Activated naive CD4-positive, alpha-beta T cell treated with anti-CD3 and anti-CD28 coated beads, Interleukin-2, amount 10 ng/mL, durations not matched to agents 7 days and 5 days (primary cell): ENCODE results near the gene SP140.
"Not testable (repeated sequence)": the region's sequence is repeated elsewhere in the genome, so short reads cannot be mapped to it uniquely, and the experiment has no call there.

Experiments
- CTCF ChIA-PET: fragments of 350-600 bp; sonication (Branson Sonifier 250); formaldehyde crosslinking; loops from one replicate; lab custom pipeline; 2021; ENCODE audit warnings: antibody characterized with exemption; lab: Charles Lee
- DNase-seq: peaks from one replicate; pipeline ENCODE4 v3.0.0-alpha.2; 2020
- H3K27ac Mint-ChIP-seq: one replicate; pipeline ENCODE4 v1.8.0; 2021; ENCODE audit warnings: mild to moderate bottlenecking, moderate library complexity, mixed read lengths
- H3K27me3 Mint-ChIP-seq: one replicate; pipeline ENCODE4 v1.8.0; 2021; ENCODE audit warnings: mild to moderate bottlenecking, mixed read lengths
- H3K36me3 Mint-ChIP-seq: one replicate; pipeline ENCODE4 v1.8.0; 2021; ENCODE audit warnings: mixed read lengths
- H3K4me1 Mint-ChIP-seq: one replicate; pipeline ENCODE4 v1.8.0; 2021; ENCODE audit warnings: mixed read lengths
- H3K4me3 Mint-ChIP-seq: one replicate; pipeline ENCODE4 v1.8.0; 2021; ENCODE audit warnings: mild to moderate bottlenecking, moderate library complexity, mixed read lengths
- H3K9me3 Mint-ChIP-seq: one replicate; pipeline ENCODE4 v1.8.0; 2021; ENCODE audit warnings: mixed read lengths

The SP140 gene

DNA sequence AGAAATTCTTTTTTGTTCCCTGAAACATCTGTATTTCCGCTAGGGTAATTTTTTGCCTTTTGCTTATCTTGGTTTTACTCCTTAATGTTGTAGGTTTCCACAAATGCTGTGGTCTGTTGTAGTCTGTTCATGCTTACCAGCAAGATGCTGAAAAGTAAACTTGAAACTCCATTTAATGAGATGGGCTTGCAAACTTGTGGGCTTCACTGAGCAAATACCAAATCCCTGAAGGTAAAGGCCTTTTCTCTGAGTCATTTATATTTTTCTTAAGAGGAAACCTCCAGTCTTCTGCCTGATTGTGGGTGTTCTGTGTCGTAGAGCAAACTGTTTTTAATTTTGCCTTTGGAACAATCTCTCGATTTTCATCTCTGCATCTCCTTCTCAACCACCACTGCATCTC is 9.3 kb downstream of the SP140 start:
- Mint-ChIP-seq H3K27ac (no peak overlapping the region), H3K27me3 (no peaks in the 10 kb centered on the region), H3K4me3 (no peak overlapping the region), H3K36me3 (peaks cover 77% of the 10 kb centered on the region), H3K4me1 (peaks cover 49% of the 10 kb centered on the region), H3K9me3 (peaks cover 14% of the 10 kb centered on the region)
- CTCF ChIA-PET: no interaction called here
- DNase-seq: no peak

DNA sequence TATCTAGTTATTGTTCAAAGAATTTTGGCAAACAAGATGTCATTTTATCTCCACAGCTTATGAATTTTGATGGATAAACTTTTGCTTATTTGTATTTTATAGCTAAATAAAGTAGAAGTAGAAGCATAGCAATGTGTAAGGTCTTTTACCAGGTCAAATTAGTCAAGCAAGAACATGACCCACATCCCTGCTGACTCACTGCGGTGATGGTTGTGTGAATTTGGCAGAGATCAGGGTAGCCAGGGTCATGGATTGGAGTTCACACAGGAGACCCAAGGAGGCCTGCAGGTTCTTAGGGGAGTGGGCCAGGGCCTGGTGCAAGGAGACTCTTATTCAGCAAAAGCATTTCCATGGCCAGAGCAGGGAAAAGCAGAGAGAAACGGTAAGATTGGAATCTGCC is 18.7 kb downstream of the SP140 start:
- no peaks in the 10 kb centered on the region for H3K27me3 Mint-ChIP-seq

GRCh38 chr2:230246206-230246605 is 20.7 kb downstream of the SP140 start:
- H3K4me1 Mint-ChIP-seq: no peaks in the 10 kb centered on the region
- CTCF ChIA-PET: no interaction called here
- peaks cover 26% of the 10 kb centered on the region for H3K36me3 Mint-ChIP-seq
- no peaks in the 10 kb centered on the region for H3K9me3 Mint-ChIP-seq
- no peak for DNase-seq
- H3K27ac Mint-ChIP-seq: no peak overlapping the region
- no peaks in the 10 kb centered on the region for H3K27me3 Mint-ChIP-seq
- no peak overlapping the region for H3K4me3 Mint-ChIP-seq

More for the DNA sequence above, 18.7 kb downstream of the SP140 start:
- no peaks in the 10 kb centered on the region for H3K4me1 Mint-ChIP-seq
- CTCF ChIA-PET: no interaction called here
- no peak overlapping the region for H3K4me3 Mint-ChIP-seq
- no peaks in the 10 kb centered on the region for H3K9me3 Mint-ChIP-seq
- no peak for DNase-seq
- H3K27ac Mint-ChIP-seq: no peak overlapping the region
- H3K36me3 Mint-ChIP-seq: peaks cover 37% of the 10 kb centered on the region

- H3K4me1 Mint-ChIP-seq: no peaks in the 10 kb centered on the region
- CTCF ChIA-PET: no interaction called here
- no peak for DNase-seq
Observed at GRCh38 chr2:230250231-230250630, 24.7 kb downstream of the SP140 start.

GRCh38 chr2:230254152-230254881 is 28.8 kb downstream of the SP140 start:
- no peaks in the 10 kb centered on the region for H3K27me3 Mint-ChIP-seq
- CTCF ChIA-PET: interaction anchor here (0.9 kb wide), 1 partner anchor 14 kb away, joined by 3 read pairs; no protein-coding TSS in a partner anchor
- peaks cover 4% of the 10 kb centered on the region for H3K9me3 Mint-ChIP-seq
- H3K4me1 Mint-ChIP-seq: peaks cover 14% of the 10 kb centered on the region
- peaks cover 26% of the 10 kb centered on the region for H3K36me3 Mint-ChIP-seq
- no peak overlapping the region for H3K4me3 Mint-ChIP-seq
- DNase-seq: peak; percentile 58
- H3K27ac Mint-ChIP-seq: no peak overlapping the region

More at GRCh38 chr2:230250231-230250630, 24.7 kb downstream of the SP140 start:
- peaks cover 5% of the 10 kb centered on the region for H3K36me3 Mint-ChIP-seq
- no peak overlapping the region for H3K27ac Mint-ChIP-seq
- no peak overlapping the region for H3K4me3 Mint-ChIP-seq
- no peaks in the 10 kb centered on the region for H3K27me3 Mint-ChIP-seq
- H3K9me3 Mint-ChIP-seq: peaks cover under 1% of the 10 kb centered on the region

DNA sequence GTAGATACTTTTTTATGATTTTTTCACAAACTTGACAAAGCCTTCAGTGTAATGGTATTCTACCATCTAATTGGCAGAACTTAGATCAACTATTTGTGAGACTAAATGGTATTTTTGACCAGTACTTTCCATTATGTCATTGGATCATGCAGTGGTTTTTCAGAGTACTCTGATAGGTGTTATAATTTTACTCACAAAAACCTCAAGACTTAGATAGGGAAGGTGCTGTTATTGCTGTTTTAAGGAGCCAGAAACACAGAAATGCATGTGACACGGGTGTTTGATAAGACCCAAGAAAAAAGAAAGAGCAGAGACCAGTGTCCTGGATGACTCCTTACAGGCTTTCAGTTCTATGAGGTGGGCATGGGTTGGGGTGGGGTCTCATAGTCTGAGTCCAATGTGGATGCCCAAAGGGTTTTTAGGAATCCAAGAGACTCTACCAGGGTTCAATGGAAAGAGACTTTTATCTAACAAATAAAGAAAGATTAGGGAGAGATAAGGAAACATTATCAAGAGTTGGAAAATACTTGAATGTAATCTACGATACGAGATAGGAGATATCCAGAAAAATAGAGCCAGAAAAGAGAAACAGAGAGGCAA is 31.3 kb downstream of the SP140 start:
- no peak overlapping the region for H3K4me3 Mint-ChIP-seq
- no peak overlapping the region for H3K27ac Mint-ChIP-seq
- peaks cover 43% of the 10 kb centered on the region for H3K36me3 Mint-ChIP-seq
- CTCF ChIA-PET: no interaction called here
- peaks cover 21% of the 10 kb centered on the region for H3K9me3 Mint-ChIP-seq
- peaks cover 35% of the 10 kb centered on the region for H3K4me1 Mint-ChIP-seq
- no peak for DNase-seq
- H3K27me3 Mint-ChIP-seq: no peaks in the 10 kb centered on the region

DNA sequence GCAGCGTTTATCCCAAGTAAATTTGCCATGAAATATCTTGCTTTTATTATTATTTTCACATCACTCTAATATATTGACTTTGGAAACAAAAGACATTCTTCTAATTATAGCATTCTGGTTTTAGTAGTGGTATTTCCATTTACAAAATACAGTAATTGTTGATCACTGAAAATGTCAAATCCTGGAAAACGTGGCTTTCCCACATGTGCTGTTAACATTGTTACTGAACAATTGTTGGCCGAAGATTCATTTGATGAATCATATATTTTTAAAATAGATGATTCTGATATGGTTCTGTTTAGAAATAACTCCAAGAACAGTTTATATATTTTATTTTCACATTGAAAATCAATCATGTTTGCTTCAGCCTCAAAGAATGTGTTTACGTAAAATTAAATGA is 32.9 kb downstream of the SP140 start:
- no peak for DNase-seq
- H3K27ac Mint-ChIP-seq: no peak overlapping the region
- peaks cover 53% of the 10 kb centered on the region for H3K36me3 Mint-ChIP-seq
- H3K4me1 Mint-ChIP-seq: peaks cover 51% of the 10 kb centered on the region
- CTCF ChIA-PET: no interaction called here
- H3K27me3 Mint-ChIP-seq: no peaks in the 10 kb centered on the region
- no peak overlapping the region for H3K4me3 Mint-ChIP-seq
- peaks cover 24% of the 10 kb centered on the region for H3K9me3 Mint-ChIP-seq

DNA sequence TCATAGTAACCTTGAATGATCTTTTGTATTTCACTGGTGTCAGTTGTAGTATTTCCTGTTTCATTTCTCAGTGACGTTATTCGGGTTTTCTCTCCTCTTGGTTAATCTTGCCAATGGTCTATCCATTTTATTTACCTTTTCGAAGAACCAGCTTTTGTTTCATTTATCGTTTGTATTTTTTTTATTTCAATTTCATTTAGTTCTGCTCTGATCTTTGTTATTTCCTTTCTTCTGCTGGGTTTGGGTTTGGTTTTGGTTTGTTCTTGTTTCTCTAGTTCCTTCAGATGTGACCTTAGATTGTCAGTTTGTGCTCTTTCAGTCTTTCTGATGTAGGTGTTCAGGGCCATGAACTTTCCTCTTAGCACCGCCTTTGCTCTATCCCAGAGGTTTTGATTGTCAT is 36.7 kb downstream of the SP140 start:
- H3K36me3 Mint-ChIP-seq: peaks cover 79% of the 10 kb centered on the region
- H3K9me3 Mint-ChIP-seq: peaks cover 23% of the 10 kb centered on the region
- CTCF ChIA-PET: no interaction called here
- H3K27ac Mint-ChIP-seq: peak overlapping the region; percentile 89
- peak overlapping the region; percentile 34 for H3K4me3 Mint-ChIP-seq
- peaks cover 58% of the 10 kb centered on the region for H3K4me1 Mint-ChIP-seq
- no peaks in the 10 kb centered on the region for H3K27me3 Mint-ChIP-seq
- DNase-seq: no peak

DNA sequence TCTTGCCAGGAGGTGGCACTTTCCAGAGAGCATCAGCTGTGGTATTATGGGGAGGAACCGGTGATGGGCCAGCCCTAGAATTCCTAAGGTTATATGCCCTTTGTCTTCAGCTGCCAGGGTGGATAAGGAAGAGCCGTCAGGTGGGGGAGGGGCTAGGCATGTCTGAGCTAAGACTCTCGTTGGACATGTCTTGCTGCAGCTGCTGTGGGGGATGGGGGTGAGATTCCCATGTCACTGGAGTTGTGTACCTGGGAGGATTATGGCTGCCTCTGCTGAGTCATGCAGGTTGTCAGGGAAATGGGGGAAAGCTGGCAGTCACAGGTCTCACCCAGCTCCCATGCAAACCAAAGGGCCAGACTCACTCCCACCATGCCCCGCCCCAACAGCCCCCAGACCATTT is 39.4 kb downstream of the SP140 start:
- peaks cover 82% of the 10 kb centered on the region for H3K36me3 Mint-ChIP-seq
- CTCF ChIA-PET, H3K27me3 Mint-ChIP-seq, H3K27ac Mint-ChIP-seq, DNase-seq, H3K4me3 Mint-ChIP-seq: not testable (repeated sequence)
- H3K4me1 Mint-ChIP-seq: peaks cover 72% of the 10 kb centered on the region
- peaks cover 19% of the 10 kb centered on the region for H3K9me3 Mint-ChIP-seq

GRCh38 chr2:230266638-230267037 is 41.1 kb downstream of the SP140 start:
- H3K9me3 Mint-ChIP-seq: peaks cover 13% of the 10 kb centered on the region
- H3K4me1 Mint-ChIP-seq: peaks cover 55% of the 10 kb centered on the region
- H3K36me3 Mint-ChIP-seq: peaks cover 80% of the 10 kb centered on the region
- DNase-seq: no peak
- CTCF ChIA-PET: no interaction called here
- no peaks in the 10 kb centered on the region for H3K27me3 Mint-ChIP-seq
- no peak overlapping the region for H3K27ac Mint-ChIP-seq
- no peak overlapping the region for H3K4me3 Mint-ChIP-seq

DNA sequence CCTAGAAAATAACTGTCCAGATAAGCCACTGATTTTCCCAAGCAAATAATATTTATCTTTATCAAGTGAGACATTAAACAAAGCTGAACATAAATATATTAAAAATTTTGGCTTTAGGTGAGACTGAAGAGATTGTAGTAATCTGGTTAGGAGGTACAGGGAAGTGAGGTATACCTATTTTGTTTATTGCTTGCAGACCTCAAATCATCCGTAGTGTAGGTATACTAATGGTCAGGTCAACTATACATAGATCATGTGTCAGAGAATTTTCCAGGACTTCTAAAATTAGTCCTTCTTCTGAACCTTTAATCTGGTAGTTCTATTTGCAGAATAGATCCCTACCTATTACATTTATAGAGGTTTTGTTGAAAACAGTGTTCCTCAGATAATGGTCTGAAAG is 41.5 kb downstream of the SP140 start:
- Mint-ChIP-seq H3K36me3 (peaks cover 80% of the 10 kb centered on the region), H3K27ac (peak overlapping the region; percentile 26), H3K27me3 (no peaks in the 10 kb centered on the region), H3K4me1 (peaks cover 50% of the 10 kb centered on the region), H3K4me3 (no peak overlapping the region), H3K9me3 (peaks cover 13% of the 10 kb centered on the region)
- no peak for DNase-seq
- CTCF ChIA-PET: no interaction called here

GRCh38 chr2:230267556-230267955 is 42.0 kb downstream of the SP140 start:
- no peak overlapping the region for H3K4me3 Mint-ChIP-seq
- CTCF ChIA-PET: interaction anchor here (1.1 kb wide), 1 partner anchor 12 kb away, joined by 3 read pairs; no protein-coding TSS in a partner anchor
- peaks cover 81% of the 10 kb centered on the region for H3K36me3 Mint-ChIP-seq
- H3K9me3 Mint-ChIP-seq: peaks cover 17% of the 10 kb centered on the region
- no peaks in the 10 kb centered on the region for H3K27me3 Mint-ChIP-seq
- no peak overlapping the region for H3K27ac Mint-ChIP-seq
- no peak for DNase-seq
- H3K4me1 Mint-ChIP-seq: peaks cover 45% of the 10 kb centered on the region

GRCh38 chr2:230268606-230269243 is 43.2 kb downstream of the SP140 start:
- Mint-ChIP-seq H3K4me1 (peaks cover 34% of the 10 kb centered on the region), H3K27ac (peak overlapping the region; percentile 36), H3K4me3 (no peak overlapping the region), H3K9me3 (peaks cover 17% of the 10 kb centered on the region), H3K36me3 (peaks cover 86% of the 10 kb centered on the region), H3K27me3 (no peaks in the 10 kb centered on the region)
- CTCF ChIA-PET: interaction anchor here (0.8 to 1.3 kb wide), 3 partner anchors 14 to 62 kb away, joined by 3 read pairs; no protein-coding TSS in a partner anchor
- no peak for DNase-seq

- no peaks in the 10 kb centered on the region for H3K27me3 Mint-ChIP-seq
- CTCF ChIA-PET: interaction anchor here (1.3 kb wide), 1 partner anchor 44 kb away, joined by 3 read pairs; no protein-coding TSS in a partner anchor
- no peak for DNase-seq
- H3K9me3 Mint-ChIP-seq: peaks cover 17% of the 10 kb centered on the region
- peaks cover 24% of the 10 kb centered on the region for H3K4me1 Mint-ChIP-seq
- H3K4me3 Mint-ChIP-seq: no peak overlapping the region
- H3K36me3 Mint-ChIP-seq: peaks cover 80% of the 10 kb centered on the region
- H3K27ac Mint-ChIP-seq: peak overlapping the region; percentile 50
Observed at GRCh38 chr2:230269715-230270114, 44.2 kb downstream of the SP140 start.
